ENCODE results near the gene CARMIL1.

CARMIL1 gene

GRCh38 chr6:25454136-25454535 lies 175.0 kb downstream of the CARMIL1 start:
- no peak for DNase-seq (ENCODE audit: low read depth)
- no peak for TF ChIP-seq CTCF (IDR thresholded peaks at IDR 0.05; ENCODE audit: control insufficient read depth, insufficient read depth, low read depth, low read length, missing control alignments)

GRCh38 chr6:25456249-25457040 lies 177.3 kb downstream of the CARMIL1 start:
- no peak for TF ChIP-seq CTCF (IDR thresholded peaks at IDR 0.05; ENCODE audit: control insufficient read depth, insufficient read depth, low read depth, low read length, missing control alignments)
- H3K4me3 ChIP-seq (ENCODE audit: control insufficient read depth, low read depth, low read length) = no peak overlapping the region
- no peak for DNase-seq (ENCODE audit: low read depth)

More at GRCh38 chr6:25454136-25454535, 175.0 kb downstream of the CARMIL1 start:
- H3K4me3 ChIP-seq (ENCODE audit: control insufficient read depth, low read depth, low read length) = no peak overlapping the region

- TF ChIP-seq CTCF (IDR thresholded peaks at IDR 0.05; ENCODE audit: control insufficient read depth, insufficient read depth, low read depth, low read length, missing control alignments) = no peak
- DNase-seq (ENCODE audit: low read depth) = no peak
Measured at GRCh38 chr6:25457516-25457915, 178.3 kb downstream of the CARMIL1 start.

GRCh38 chr6:25458485-25458884 lies 179.3 kb downstream of the CARMIL1 start:
- no peak for TF ChIP-seq CTCF (IDR thresholded peaks at IDR 0.05; ENCODE audit: control insufficient read depth, insufficient read depth, low read depth, low read length, missing control alignments)
- no peak overlapping the region for H3K4me3 ChIP-seq (ENCODE audit: control insufficient read depth, low read depth, low read length)
- no peak for DNase-seq (ENCODE audit: low read depth)

More at GRCh38 chr6:25457516-25457915, 178.3 kb downstream of the CARMIL1 start:
- H3K4me3 ChIP-seq (ENCODE audit: control insufficient read depth, low read depth, low read length) = no peak overlapping the region

GRCh38 chr6:25462235-25462897 lies 183.2 kb downstream of the CARMIL1 start:
- TF ChIP-seq CTCF (IDR thresholded peaks at IDR 0.05; ENCODE audit: control insufficient read depth, insufficient read depth, low read depth, low read length, missing control alignments) = no peak
- H3K4me3 ChIP-seq (ENCODE audit: control insufficient read depth, low read depth, low read length) = no peak overlapping the region

GRCh38 chr6:25463441-25463840 lies 184.3 kb downstream of the CARMIL1 start:
- H3K4me3 ChIP-seq (ENCODE audit: control insufficient read depth, low read depth, low read length) = no peak overlapping the region
- no peak for DNase-seq (ENCODE audit: low read depth)
- TF ChIP-seq CTCF (IDR thresholded peaks at IDR 0.05; ENCODE audit: control insufficient read depth, insufficient read depth, low read depth, low read length, missing control alignments) = no peak

More at GRCh38 chr6:25462235-25462897, 183.2 kb downstream of the CARMIL1 start:
- no peak for DNase-seq (ENCODE audit: low read depth)

All from AG09309 (cell line).